Measurements from ENCODE around the gene MSRB2. TPM values are rescaled to one million over a fixed set of nuclear protein-coding genes. Genes with fewer than 3 reads are reported as not detected.

MSRB2 gene
- total RNA-seq = 13.8 and 20.2 TPM in 2 replicates

GRCh38 chr10:23095404-23095965, at the start of gene MSRB2:
Gene MSRB2 (plus strand): TSS chr10:23095579. CDS start chr10:23095609, 30 bp downstream.

Other genes starting within 250 kb of the MSRB2 start
- not detected in 2 replicates for gene ARMC3, start 167.5 kb upstream of the MSRB2 start, total RNA-seq
- gene PTF1A, start 96.7 kb downstream of the MSRB2 start, total RNA-seq = not detected in 2 replicates
- under 0.01 and 0.44 TPM in 2 replicates for gene C10orf67, start 249.2 kb downstream of the MSRB2 start, total RNA-seq